GM20431 (cell line): ENCODE data around the gene NEK6.
"Not testable (repeated sequence)": the region's sequence is repeated elsewhere in the genome, so short reads cannot be mapped to it uniquely, and the experiment has no call there.

Experiments used
- in situ Hi-C: fragments of 300-500 bp; cut with MseI, MboI; formaldehyde crosslinking; loops from one replicate; pipeline ENCODE4 v1.15.0; 2020; ENCODE audit warnings: low sequenced_read_pairs; ENCODE audit not compliant: unreplicated experiment

The NEK6 gene

GRCh38 chr9:124222918-124223720 is 34.6 kb upstream of the NEK6 start:
- in situ Hi-C loops, result no loop called here

GRCh38 chr9:124225945-124226344 is 31.8 kb upstream of the NEK6 start:
- in situ Hi-C loops, result no loop called here

GRCh38 chr9:124228516-124228915 is 29.2 kb upstream of the NEK6 start:
- in situ Hi-C loops, result no loop called here

GRCh38 chr9:124231095-124231737 is 26.5 kb upstream of the NEK6 start:
- in situ Hi-C loops, result no loop called here

GRCh38 chr9:124238546-124239140 is 19.1 kb upstream of the NEK6 start:
- in situ Hi-C loops, result no loop called here

- in situ Hi-C loops, result no loop called here
These were observed 18.3 kb upstream of the NEK6 start for GRCh38 chr9:124239249-124240073.

- in situ Hi-C loops, result no loop called here
These were observed 15.2 kb upstream of the NEK6 start for GRCh38 chr9:124242331-124243194.

GRCh38 chr9:124247393-124247792 is 10.4 kb upstream of the NEK6 start:
- in situ Hi-C loops, result not testable (repeated sequence)

GRCh38 chr9:124248066-124248465 is 9.7 kb upstream of the NEK6 start:
- in situ Hi-C loops, result no loop called here

- in situ Hi-C loops, result no loop called here
These were observed 8.8 kb upstream of the NEK6 start for GRCh38 chr9:124248960-124249359.

- in situ Hi-C loops, result no loop called here
These were observed 6.5 kb upstream of the NEK6 start for GRCh38 chr9:124251204-124251603.

- in situ Hi-C loops, result no loop called here
These were observed 6.0 kb upstream of the NEK6 start for GRCh38 chr9:124251605-124252378.

- in situ Hi-C loops, result not testable (repeated sequence)
These were observed 4.9 kb upstream of the NEK6 start for GRCh38 chr9:124252878-124253277.

GRCh38 chr9:124254261-124254682 is 3.5 kb upstream of the NEK6 start:
- in situ Hi-C loops, result no loop called here

GRCh38 chr9:124255222-124255621 is 2.5 kb upstream of the NEK6 start:
- in situ Hi-C loops, result no loop called here

- in situ Hi-C loops, result no loop called here
These were observed 1.2 kb upstream of the NEK6 start for GRCh38 chr9:124256517-124257069.

- in situ Hi-C loops, result no loop called here
These were observed 492 bp upstream of the NEK6 start for GRCh38 chr9:124257070-124257843.
